Epithelial cell of proximal tubule (primary cell): ENCODE results near the gene RGS6. TPM values are rescaled to one million over a fixed set of nuclear protein-coding genes. Genes with fewer than 3 reads are reported as not detected.

Experiments
- DNase-seq: peaks from one replicate; pipeline ENCODE4 v3.0.0-alpha.2; 2011; ENCODE audit warnings: low read depth
- H3K4me3 ChIP-seq: 2 replicates; pipeline ENCODE4 v1.5.1; 2011; ENCODE audit warnings: low read depth, mild to moderate bottlenecking, low read length
- CTCF ChIP-seq: conservative IDR thresholded peaks from 2 replicates; pipeline ENCODE4 v1.5.1; 2012; ENCODE audit warnings: low read depth, mild to moderate bottlenecking, low read length
- total RNA-seq: library from RNA; depleted of rRNA; stranded (reverse); fragments of >200 nt; gene quantifications from 2 replicates; pipeline ENCODE4 v1.2.3, GENCODE V29; 2015

The RGS6 gene
- total RNA-seq, 1 donor from 2014 or later, result not detected

- TF ChIP-seq CTCF, result no peak
- no peak for DNase-seq
- H3K4me3 ChIP-seq, result no peak overlapping the region
Observed at GRCh38 chr14:72404998-72405397, 472.8 kb downstream of the RGS6 start.

GRCh38 chr14:72408020-72408419 lies 475.8 kb downstream of the RGS6 start:
- no peak overlapping the region for H3K4me3 ChIP-seq
- TF ChIP-seq CTCF, result no peak
- no peak for DNase-seq

DNA sequence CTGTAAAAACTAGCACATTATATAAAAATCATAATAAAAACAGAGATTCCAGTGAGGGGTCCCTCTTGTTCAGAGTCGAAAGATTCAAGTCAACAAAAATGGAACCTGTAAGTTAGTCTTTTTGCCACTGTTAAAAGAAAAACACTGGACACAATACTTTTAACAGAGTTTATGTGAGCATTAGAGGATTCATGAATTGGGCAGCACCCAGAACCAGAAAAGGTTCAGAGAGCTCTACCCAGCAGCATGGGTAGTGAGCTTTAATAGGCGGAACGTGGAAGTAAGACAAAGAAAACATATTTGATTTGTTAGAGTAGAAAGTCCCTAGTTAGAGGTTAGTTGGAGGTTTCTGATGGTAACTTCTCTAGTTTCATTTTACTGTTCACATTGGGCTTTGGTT lies 476.8 kb downstream of the RGS6 start:
- DNase-seq, result no peak
- H3K4me3 ChIP-seq, result no peak overlapping the region
- no peak for TF ChIP-seq CTCF

GRCh38 chr14:72416081-72416849 lies 484.0 kb downstream of the RGS6 start:
- no peak for DNase-seq
- H3K4me3 ChIP-seq, result no peak overlapping the region
- no peak for TF ChIP-seq CTCF

- TF ChIP-seq CTCF, result peak; percentile 5
- no peak for DNase-seq
- H3K4me3 ChIP-seq, result no peak overlapping the region
Observed at GRCh38 chr14:72416892-72417291, 484.7 kb downstream of the RGS6 start.

GRCh38 chr14:72418806-72419205 lies 486.6 kb downstream of the RGS6 start:
- no peak for DNase-seq
- no peak overlapping the region for H3K4me3 ChIP-seq
- no peak for TF ChIP-seq CTCF

DNA sequence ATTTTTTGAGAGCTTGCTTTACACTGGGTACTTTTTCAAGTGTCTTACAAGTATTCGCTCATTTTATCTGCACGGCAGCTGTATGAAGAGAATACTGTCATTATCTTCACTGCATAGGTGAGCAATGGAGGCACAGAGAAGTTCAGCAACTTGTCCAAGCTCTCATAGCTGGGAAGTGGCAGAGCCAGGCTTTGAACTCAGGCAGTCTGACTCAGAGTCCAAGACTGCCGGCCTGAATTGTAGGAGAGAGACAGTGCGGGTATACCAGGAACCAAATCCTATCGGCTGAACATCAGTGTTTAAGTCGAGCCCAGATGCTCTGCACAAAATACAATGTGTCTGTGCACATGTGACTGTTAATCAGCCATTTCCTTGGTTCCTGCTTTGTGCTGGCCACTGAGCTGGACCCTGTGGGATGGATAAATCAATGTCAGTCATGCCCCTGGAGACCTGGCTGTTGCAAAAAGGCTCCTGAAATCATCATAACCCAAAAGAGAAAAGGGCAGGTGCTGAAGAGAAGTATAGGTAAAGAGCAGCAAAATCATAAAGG lies 487.1 kb downstream of the RGS6 start:
- no peak overlapping the region for H3K4me3 ChIP-seq
- TF ChIP-seq CTCF, result no peak
- DNase-seq, result no peak
